Stimulated activated CD4-positive, alpha-beta T cell treated with anti-CD3 and anti-CD28 coated beads, Interleukin-12 subunit alpha, Interleukin-12 subunit beta, amount 100 ng/mL, for 24 hours (primary cell): Measurements from ENCODE around the gene CREB5.

Experiments
- DNase-seq, 2 experiments: peaks; one replicate each; pipeline ENCODE4 v3.0.0-alpha.2; 2020; ENCODE audit warnings: low read depth in 2 of 2

Gene CREB5

GRCh38 chr7:28853150-28853549 lies 440.8 kb downstream of the CREB5 start:
- no peak for DNase-seq

DNA sequence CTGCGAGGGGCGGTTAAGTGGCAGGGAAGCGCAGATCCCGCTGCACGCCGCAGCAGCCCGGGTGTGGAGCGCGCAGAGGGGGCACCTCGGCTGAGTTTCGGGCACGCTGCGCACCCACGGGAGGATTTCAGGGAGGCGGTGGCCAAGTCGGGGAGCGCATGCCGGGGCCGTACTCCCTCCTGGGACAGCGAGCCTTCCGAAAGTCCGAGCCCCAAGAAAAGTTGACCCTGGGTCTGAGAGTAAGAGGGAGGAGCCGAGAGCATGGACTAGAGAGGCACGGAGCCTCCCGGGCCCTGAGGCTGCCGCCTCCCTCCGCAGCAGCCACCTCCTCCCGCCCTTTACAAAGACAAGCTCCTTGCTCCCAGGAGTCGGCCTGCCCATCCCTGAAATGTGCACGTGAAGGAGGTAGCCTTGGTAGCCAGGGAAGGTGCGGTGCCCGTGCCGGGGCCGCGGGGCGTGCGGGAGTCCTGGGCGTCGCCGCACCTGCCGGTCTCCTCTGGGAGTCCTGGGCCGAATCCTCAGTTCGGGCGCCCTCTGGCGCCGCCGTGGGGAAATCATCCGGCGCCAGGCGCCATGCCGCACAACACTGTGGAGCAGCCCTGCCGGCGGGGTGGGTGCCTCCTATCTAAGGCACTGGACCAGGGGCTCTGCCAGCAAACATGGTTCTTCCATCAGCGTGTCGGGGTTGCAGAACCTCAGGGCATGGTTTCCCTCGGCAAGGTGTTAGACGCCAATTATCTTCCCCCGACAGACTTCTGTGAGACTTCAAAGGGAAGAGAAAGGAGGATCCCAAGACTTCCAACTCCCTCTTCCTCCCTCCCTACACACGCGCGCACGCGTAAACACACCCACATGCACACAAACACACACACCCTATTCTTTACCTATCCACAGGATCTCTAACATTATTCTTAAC lies 441.8 kb downstream of the CREB5 start:
- DNase-seq = peak; percentile 47 to 65

DNA sequence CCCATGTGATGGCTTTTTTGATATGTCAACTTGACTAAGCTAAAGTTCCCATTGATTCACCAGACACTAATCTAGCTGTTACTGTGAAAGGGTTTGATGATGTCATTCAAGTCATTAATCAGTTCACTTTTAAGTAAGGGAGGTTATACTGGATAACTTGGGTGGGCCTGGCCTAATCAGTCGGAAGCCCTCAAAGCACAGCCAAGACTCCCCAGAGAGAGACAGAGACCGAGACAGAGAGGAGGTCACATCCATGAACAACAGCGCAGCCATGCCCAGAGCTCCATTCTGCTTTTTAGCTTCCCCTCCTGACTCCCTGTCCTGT lies 442.4 kb downstream of the CREB5 start:
- no peak for DNase-seq

DNA sequence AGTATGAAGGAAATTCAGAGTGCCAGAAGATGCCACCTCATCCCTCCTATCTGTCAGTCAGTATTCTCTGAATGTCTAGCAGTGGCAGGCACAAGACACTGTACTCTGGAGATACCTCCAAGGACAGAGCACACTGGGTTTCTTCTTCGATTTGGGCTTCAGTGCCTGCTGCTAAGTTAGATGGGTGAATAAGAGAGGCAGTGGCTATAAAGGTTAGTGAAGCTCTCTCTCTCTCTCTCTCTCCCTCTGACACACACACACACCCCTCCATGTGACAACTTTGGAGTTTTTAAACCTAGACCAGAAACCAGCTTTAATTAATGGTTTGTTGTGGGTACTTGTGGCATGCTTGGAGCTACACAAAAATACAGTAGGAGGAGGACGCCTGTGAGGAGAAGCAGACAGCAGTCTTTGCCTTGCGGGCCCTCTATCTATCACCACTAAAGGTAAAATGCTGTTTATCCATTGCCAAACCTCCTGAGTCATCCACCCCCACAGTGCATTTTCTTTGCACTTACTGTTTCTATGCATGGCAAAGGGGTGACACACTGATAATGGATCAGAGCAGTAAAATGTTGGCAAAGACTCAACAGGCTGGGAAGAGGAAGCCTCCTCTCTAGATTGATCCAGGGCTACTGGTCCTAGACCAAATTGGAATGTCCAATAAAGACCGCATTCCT lies 443.4 kb downstream of the CREB5 start:
- DNase-seq = no peak

DNA sequence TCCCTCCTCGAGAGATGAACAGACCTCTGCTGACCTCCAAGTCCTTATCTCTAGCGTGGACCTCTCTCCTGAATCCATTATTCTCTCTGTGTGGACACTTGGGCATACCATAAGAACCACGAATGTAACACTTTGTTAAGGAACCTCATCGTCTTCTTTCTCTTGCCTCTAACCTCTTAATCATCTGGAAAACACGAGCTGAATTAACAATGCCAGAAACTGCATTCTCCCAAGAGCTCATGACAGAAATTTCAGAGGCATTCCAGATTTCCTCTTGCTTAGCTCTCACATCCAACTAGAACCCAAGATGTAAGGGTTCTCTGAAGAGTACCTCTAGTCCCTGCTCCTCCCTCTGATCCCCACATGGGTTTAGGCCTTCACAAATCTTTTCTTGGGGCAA lies 444.3 kb downstream of the CREB5 start:
- no peak for DNase-seq

DNA sequence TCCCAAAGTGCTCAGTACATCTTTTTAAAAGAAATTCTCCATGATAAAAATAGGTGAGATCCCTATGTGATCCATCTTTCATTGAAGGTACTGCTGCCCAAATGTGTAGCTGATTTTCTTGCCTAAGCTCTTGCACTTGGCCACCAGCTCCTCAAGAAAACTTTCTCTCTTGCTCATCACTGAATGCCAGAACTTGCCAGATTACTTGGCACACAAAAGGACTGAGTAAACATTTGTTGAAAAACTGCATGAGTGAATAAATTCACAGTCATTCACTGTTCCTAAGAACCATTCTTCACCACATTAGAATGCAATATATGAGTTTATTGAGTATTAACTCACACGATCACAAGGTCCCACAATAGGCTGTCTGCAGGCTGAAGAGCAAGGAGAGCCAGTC lies 445.9 kb downstream of the CREB5 start:
- no peak for DNase-seq

GRCh38 chr7:28858895-28859294 lies 446.6 kb downstream of the CREB5 start:
- no peak for DNase-seq

GRCh38 chr7:28861825-28862224 lies 449.5 kb downstream of the CREB5 start:
- DNase-seq = no peak

GRCh38 chr7:28862595-28863272 lies 450.4 kb downstream of the CREB5 start:
- no peak for DNase-seq

DNA sequence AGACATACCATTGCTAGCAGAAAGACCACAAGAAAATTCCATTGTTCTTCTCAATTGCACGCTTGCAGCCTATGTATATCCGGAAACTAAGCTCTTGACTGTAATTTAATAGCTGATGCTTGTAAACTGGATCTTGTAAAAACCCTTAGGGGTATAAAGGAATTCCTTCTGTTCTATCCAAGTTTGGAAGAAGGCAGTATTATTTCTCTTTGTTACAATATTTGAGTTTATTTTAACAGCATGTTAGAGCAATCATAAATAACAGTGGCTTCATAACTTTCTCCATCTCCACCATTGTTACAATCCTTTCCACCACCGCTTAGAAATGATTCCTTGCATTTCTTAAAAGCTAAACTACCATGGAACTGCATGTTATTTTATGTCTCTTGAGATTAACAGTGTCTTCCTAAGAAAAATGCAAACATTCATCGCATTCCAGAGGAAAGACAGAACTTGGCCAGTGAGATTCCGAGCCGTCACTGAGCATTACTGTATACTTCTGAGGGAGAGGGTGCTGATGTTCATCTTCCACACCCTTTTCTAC lies 453.4 kb downstream of the CREB5 start:
- no peak for DNase-seq

DNA sequence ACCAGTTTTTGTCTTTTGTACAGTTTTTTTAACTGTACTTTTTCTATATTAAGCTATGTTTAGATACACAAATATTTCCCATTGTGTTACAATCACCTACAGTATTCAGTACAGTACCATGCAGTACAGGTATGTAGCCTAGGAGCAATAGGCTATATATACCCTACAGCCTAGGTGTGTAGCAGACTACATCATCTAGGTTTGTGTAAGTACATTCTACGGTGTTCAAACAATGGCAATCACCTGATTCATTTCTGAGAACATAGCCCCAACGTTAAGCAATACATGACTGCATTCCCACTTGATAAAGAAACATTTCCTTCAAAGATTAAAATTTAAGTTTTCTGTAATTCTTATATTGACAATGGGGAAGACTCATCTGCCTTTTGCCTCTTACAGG lies 456.4 kb downstream of the CREB5 start:
- DNase-seq = no peak

- no peak for DNase-seq
These were observed 458.8 kb downstream of the CREB5 start for GRCh38 chr7:28871077-28871476.

DNA sequence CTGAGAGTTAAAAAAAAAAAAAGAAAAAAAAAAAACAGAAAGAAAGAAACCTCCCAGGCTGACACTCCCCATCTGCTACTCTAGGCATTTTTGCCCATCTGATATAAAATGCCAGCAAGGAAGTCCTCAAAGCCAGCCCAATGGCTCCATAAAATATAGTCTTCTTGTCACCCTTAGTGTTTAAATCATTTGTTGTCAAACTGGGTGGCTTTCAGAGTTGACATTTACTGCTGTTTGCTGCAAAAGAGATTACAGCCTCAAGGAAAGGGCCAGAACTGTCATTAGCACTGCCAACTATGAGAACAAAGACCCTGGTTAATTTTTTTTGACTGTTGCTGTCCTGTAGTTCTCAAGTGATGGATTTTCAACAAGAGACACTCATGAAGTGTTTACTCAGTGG lies 459.3 kb downstream of the CREB5 start:
- DNase-seq = no peak

DNA sequence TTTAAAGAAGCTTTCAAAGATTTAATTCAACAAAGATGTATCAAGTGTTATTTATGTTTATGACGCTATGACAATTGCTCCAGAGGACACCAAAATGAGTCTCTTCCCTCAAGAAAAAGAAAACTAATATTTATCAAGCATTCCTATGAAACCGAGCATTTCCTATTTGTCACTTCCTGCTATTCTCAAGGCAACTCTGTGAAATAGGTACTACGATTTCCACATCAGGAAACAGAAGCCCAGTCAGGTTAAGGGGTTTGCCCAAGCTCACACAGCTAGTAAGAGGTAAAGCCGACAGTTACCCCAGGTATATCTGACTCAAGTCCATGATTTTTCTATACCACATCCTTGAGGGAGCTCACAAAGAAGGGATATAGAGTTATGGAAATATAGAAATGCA lies 459.9 kb downstream of the CREB5 start:
- no peak for DNase-seq

GRCh38 chr7:28873365-28873764 lies 461.0 kb downstream of the CREB5 start:
- no peak for DNase-seq

DNA sequence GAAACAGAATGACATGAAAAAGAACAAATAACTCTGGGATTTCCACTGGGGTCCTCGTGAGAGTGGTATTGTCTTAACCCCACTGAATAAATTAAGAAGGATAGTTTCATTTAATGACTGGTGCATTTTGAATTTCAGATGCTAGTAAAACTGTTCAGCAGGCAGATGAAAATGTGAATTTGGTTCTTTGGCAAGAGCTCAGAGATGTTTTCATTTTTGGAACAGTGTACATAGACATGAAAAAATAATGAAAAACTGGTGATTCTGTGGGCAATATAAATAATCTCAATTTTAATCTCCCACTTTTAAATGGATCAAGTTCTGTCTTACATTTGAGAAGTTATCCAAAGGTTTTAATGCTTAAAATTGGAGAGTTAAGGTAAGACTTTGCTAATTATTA lies 461.7 kb downstream of the CREB5 start:
- no peak for DNase-seq
